SKM-1 treated with dmso at 0.1 percent for 144 hours (cell line): ENCODE data around the gene OR9A4.
"Not testable (repeated sequence)": the region's sequence is repeated elsewhere in the genome, so short reads cannot be mapped to it uniquely, and the experiment has no call there.

Experiments
- DNase-seq: peaks from one replicate; lab custom pipeline; 2025; ENCODE audit not compliant: unreplicated experiment; lab: John Stamatoyannopoulos, UW

The OR9A4 gene

GRCh38 chr7:141916099-141916498 lies at the start of gene OR9A4:
TSS of gene OR9A4 (plus strand) at chr7:141916399. CDS start at chr7:141918876, 2,477 bp downstream.
- DNase-seq: no peak

DNA sequence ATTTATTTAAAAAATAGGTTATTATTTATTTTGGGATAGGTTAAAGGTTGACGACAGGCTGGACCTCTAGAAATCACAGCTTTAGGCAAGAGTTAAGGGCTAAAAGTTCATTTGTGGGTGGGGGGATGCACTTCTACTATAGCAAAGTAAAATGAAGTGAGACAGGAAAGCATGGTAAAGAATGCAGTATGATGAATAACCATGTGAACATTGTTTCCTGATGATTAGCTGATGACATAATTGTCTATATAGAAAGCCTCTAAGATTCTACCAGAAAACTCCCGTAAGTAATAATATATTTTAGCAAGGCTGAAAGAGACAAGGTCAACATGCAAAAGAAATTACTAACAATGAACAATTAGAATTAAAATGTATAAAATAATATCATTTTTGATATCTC lies 49.2 kb upstream of the OR9A4 start:
- no peak for DNase-seq

- DNase-seq: no peak
Observed at GRCh38 chr7:141872931-141873330, 43.3 kb upstream of the OR9A4 start.

DNA sequence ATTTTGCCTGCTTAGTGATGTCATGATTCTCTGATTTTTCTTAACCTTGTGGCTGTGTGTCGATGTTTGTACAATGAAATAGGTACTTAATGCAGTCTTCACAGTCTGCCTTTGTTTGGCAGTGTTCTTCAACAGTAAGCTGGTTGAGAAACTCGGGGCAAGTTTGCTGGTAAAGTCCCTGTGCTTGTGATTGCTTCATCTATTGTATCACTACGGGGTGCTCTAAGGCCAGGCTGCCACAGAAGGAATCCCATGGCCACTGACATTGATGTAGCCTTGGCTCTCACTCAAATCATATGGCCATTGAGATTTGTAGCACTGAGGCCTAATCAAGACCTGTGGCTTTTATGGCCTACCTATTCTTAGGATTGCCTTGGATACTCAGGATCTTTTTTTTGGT lies 41.4 kb upstream of the OR9A4 start:
- DNase-seq: peak; percentile 38

DNA sequence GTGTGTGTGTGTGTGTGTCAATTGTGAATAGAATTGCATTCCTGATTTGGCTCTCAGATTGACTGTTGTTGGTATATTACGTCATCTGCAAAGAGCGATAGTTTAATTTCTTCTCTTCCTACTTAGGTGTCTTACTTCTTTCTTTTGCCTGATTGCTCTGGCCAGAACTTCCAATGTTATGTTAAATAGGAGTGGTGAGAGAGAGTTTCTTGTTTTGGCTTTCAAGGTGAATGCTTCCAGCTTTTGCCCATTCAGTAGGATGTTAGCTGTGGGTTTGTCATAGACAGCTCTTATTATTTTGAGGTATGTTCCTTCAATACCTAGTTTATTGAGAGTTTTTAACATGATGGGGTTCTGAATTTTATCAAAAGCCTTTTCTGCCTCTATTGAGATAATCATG lies 40.7 kb upstream of the OR9A4 start:
- no peak for DNase-seq

- DNase-seq: no peak
Observed at GRCh38 chr7:141876371-141876770, 39.8 kb upstream of the OR9A4 start.

DNA sequence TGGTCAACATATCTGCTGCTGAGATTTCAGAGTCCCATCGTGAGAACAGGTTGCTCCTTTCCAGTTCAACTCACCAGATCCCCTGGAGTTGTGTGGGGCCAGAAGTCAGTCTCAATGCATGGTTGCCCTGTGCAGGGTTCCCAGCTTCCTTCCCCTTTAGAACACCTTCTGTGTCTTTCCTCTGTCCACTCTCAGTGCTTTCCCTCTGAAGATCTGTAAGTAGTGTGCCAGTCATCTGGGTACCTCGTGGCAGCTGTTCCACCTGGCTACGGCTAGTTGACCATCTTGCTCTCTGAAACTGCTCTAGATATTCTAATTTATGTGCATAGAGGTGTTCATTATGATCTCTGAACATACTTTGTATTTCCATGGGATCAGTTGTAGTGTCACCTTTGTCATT lies 38.8 kb upstream of the OR9A4 start:
- DNase-seq: no peak

GRCh38 chr7:141880960-141881359 lies 35.2 kb upstream of the OR9A4 start:
- no peak for DNase-seq

GRCh38 chr7:141884539-141885225 lies 31.5 kb upstream of the OR9A4 start:
- no peak for DNase-seq

DNA sequence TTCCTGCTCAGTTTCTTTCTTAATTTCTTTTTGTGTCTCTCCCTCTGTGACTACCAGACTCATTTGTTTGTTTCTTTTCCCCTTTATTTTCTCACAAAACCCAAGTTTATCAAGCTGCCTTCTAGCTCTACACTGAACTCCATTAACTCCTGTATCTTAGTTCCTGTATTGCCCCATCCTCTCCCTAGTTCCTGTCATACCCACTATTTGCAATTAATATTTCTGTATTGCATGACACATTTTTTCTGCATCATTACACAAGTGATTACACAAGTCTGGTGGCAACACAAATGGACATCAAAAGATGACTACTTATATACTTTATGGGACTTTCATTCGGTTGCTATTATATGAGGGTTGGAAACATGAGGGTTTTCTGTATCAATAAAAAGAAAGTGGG lies 26.9 kb upstream of the OR9A4 start:
- peak; percentile 22 for DNase-seq

DNA sequence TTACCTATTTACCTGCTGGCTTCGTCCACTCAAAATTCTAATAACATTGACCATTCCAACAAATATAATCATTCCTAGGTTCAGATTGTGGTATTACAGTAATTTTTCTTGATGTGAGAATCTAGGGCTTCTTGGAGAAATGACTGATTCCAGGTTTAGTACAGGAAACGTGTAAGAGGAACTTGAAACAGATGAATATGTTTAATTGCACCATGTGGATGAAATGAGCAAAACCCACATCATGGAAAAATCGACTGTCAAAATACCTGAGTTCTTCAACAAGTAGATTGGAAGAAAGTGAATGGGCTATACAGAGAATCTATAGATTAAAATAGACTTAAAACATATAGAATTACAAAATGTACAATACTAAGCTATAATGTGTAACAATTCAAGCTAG lies 24.9 kb upstream of the OR9A4 start:
- no peak for DNase-seq

- not testable (repeated sequence) for DNase-seq
Observed at GRCh38 chr7:141899366-141899765, 16.8 kb upstream of the OR9A4 start.

DNA sequence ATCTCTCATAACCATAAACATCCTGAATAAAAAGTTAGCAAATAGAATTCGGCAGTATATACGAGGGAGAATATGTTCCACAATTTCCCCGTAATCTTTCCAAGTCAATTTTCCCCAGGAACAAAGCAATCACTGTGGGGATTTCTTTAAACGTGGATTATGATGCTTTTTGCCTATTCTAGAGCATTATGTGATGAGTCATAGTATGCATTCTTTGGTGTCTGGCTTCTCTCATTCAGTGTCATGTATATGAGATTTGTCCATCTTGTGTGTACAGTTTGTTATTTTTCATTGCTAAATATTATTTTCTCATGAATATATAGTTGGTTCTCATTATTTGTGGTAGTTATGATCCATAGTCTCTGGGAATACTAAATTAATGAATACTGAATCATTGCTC lies 9.9 kb upstream of the OR9A4 start:
- DNase-seq: no peak

DNA sequence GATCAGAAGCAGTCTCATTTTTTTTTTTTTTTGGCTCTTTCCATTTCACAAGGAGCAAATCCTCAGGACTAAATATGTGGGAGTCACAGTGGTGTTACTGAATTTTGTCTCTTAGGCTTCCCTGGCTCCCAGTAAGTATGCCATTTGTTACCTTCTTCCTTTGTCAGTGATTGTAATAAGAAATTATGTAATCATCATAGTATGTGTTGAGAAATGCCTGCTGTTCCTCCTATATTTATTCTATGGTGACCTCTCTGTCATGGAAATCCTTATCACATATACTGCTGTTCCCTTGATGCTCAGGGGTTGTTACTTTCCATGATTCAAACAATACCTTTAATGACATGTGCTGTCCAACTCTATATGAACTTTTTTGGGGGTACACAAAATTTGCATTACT lies 4.8 kb upstream of the OR9A4 start:
- peak; percentile 10 for DNase-seq

DNA sequence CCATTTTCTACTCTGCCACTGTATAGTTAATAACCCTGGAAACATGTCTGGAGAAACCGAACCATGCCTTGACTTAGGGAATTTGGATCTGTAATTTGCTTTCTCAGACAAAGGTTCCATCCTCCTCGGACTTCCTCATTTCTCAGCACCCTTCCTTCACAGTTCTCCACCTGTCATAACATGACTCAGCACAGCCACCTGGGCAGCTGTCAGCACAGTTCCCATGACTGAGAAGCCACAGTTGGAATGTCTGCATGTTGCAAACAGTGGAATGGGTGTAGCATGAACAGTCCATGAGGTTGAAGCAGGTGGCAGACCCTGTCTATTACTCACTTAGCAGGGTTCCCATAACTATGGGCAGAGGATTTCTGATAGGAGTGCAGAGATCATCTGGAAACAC lies 634 bp upstream of the OR9A4 start:
- DNase-seq: no peak

GRCh38 chr7:141920281-141920680 lies 4.1 kb downstream of the OR9A4 start:
- no peak for DNase-seq

DNA sequence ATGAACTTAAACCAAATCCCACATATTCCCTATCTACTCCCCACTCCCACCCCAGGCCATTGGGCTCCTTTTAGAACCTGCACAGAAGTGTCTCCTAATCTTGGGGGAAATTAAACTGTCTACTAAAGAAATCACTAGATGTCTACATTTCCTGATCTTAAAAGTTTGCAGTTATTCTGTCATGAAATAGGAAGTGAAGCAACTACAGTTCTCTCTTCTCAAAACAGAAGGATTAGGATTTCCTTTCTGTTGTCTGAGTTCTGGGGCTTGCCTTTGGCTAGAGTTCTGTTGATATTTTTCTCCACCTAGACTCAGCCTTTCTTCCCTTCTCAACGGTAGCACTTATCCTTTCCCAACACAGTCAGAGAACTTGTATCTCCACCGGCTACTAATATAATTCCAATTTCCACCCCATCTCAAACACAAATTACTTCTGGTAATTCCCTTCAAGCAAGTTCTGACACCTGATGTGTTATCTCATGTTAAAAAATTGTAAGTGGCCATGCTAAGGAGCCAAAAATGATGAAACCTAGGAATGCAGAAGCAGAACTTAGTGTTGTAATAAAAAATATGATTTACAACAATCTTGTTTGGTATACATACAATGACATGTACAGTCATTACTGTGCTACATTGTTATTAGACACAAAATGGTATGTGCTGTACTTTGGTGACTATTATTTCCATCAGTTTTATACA lies 12.1 kb downstream of the OR9A4 start:
- peak; percentile 68 for DNase-seq

- DNase-seq: peak; percentile 42
Observed at GRCh38 chr7:141928845-141929195, 12.6 kb downstream of the OR9A4 start.

GRCh38 chr7:141930211-141930610 lies 14.0 kb downstream of the OR9A4 start:
- DNase-seq: no peak

GRCh38 chr7:141941075-141941474 lies 24.9 kb downstream of the OR9A4 start:
- DNase-seq: no peak

- no peak for DNase-seq
Observed at GRCh38 chr7:141943846-141944245, 27.6 kb downstream of the OR9A4 start.

DNA sequence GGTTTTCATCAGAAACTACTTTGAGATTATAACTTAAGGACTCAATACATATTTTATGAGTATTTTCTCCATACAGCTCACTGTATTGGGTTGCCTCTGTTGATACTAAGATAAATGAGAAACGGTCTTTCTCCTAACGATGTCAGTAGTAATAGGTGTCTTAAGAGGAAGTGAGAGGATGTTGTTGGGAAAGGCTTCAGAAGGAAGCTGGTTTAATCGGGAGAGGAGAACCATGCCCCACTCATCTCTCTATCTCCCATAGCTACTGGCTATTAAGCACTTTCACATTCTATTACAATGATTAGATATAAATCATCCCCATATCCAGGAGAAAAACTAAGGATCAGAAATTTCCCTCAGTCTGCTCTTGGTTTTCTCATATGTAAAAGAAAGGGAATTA lies 28.6 kb downstream of the OR9A4 start:
- DNase-seq: peak; percentile 68

GRCh38 chr7:141945356-141945755 lies 29.2 kb downstream of the OR9A4 start:
- peak; percentile 97 for DNase-seq
